ENCODE results near the gene LCP2.

- no peak for TF ChIP-seq CREB1 (CRISPR knock-in tag; IDR thresholded peaks at IDR 0.05)
- TF ChIP-seq ARID4B (CRISPR knock-in tag; IDR thresholded peaks at IDR 0.05; ENCODE audit: borderline replicate concordance) = no peak
These were observed 61.4 kb downstream of the LCP2 start for GRCh38 chr5:170235876-170236864.

Data from WTC11 (cell line).